GM19240 (cell line): ENCODE measurements around the gene PLK1.

Experiments
- DNase-seq: peaks from one replicate; pipeline ENCODE4 v3.0.0; 2011; ENCODE audit warnings: low spot score; ENCODE audit not compliant: insufficient read length

Gene PLK1

DNA sequence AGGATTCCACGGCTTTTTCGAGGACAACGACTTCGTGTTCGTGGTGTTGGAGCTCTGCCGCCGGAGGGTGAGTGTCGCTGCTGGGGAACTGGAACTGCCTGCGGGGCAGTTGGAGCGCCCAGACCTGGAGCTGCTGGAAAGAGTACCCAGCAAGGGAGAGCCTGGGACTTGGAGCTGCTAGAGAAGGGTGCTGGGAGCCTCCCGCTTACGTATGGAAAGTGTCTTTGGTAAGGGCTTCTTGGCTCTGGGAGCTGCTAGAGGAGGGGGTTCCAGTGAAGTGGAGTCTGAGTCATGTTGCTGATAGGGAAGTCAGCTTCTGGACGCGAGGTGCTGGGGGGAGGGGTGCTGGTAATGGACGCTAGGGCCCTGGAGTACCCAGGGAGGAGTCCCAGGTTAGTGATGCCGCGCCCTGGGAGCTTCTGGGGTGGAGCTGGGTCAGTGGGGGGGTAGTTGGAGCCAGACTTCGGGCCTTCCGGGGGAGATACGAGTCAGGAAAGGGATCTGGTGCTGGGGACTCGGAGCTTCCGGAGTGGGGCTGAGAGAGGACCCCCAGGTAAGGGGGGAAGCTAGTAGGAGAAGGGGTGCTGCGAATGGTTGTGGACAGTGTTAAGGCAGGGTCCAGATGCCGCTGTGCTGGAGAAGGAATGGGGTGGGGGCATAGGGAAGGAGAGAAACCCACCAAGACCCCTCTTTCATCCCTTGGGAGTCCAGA is 741 bp downstream of the PLK1 start:
- no peak for DNase-seq

DNA sequence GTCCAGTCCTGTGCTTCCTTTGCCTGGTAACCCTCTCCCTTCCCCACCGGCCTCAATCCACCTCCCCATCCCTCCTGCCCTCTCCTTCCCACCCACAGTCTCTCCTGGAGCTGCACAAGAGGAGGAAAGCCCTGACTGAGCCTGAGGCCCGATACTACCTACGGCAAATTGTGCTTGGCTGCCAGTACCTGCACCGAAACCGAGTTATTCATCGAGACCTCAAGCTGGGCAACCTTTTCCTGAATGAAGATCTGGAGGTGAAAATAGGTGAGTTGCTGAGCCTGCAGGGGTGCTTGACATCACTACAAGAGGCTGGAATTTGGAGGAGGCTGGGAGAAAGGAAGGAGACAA is 1.3 kb downstream of the PLK1 start:
- DNase-seq = no peak

DNA sequence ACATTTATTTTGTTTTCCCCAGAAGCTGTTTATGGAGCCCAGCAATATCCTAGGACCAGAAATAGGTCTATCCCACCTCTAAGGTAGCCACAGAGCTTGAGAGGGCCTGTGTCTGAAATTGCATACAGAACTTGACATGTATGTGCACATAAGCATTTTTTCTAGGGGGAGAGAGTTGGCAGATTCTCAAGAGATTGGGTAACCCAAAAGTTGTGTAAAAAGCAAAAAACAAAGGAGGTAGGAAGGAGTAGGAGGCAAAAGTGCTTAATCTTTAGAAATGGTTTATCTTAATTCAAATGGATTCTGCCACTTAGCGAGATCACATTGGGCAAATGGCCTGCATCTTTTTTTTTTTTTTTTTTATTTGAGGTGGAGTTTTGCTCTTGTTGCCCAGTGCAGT is 3.5 kb downstream of the PLK1 start:
- no peak for DNase-seq

DNA sequence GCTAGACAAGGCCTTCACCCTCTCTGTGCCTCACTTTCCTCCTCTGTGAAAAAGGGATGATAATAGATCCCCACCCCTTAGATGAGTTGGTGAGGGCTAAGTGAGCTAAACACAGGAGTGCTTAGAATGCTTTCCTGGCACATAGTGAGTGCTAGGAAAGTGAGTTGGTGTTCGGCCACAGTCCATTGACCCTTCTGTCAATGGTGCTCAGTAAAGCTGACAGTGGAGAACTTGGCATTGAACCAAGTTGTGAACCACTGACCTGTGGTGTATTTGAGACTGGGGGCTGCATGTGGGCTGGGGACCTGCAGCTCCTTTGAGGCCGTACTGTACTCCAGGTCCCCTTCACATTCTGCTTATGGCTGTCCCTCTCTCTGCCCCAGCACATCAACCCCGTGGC is 4.8 kb downstream of the PLK1 start:
- DNase-seq = no peak

DNA sequence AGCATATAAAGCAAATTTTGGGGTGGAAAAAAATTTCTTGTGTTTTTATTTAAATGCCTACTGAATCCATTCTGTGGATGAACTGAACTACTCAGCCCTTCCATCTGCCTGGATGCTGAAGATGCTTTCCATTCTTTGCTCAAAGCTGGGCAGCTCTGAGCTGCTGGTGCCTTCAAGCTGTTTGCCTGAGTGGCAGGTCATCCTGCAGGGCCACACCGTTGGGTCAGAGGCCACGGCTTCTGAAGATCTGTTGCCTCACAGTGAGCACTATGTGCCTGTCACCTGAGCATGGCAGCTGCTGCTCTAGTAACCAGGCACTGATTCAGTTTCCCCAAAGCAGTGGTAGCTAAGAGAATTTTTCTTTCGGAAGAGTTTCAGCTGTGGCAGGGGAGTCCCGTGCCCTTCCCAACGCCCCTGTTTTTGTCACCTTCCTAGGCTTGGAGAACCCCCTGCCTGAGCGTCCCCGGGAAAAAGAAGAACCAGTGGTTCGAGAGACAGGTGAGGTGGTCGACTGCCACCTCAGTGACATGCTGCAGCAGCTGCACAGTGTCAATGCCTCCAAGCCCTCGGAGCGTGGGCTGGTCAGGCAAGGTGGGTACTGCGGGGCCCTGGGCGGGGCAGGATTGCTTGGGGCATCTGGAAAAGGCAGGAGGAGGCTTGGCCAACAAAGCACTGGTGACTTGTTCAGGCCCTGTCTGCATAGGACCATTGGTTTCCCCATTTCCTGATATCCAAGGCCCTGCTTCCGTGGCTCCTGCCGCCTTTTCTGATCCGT is 8.5 kb downstream of the PLK1 start:
- no peak for DNase-seq

DNA sequence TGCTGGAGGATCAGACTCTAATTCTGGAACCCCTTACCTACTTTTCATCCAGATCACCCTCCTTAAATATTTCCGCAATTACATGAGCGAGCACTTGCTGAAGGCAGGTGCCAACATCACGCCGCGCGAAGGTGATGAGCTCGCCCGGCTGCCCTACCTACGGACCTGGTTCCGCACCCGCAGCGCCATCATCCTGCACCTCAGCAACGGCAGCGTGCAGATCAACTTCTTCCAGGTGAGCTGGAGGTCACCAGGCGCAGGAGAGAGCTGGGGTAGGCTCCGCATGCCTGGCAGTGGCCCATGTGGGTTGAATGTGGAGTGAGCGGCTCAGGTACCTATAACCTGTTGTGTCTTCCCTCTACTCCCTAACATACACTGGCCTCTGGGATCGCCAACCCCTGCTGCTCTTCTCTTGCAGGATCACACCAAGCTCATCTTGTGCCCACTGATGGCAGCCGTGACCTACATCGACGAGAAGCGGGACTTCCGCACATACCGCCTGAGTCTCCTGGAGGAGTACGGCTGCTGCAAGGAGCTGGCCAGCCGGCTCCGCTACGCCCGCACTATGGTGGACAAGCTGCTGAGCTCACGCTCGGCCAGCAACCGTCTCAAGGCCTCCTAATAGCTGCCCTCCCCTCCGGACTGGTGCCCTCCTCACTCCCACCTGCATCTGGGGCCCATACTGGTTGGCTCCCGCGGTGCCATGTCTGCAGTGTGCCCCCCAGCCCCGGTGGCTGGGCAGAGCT is 10.9 kb downstream of the PLK1 start:
- DNase-seq = no peak

DNA sequence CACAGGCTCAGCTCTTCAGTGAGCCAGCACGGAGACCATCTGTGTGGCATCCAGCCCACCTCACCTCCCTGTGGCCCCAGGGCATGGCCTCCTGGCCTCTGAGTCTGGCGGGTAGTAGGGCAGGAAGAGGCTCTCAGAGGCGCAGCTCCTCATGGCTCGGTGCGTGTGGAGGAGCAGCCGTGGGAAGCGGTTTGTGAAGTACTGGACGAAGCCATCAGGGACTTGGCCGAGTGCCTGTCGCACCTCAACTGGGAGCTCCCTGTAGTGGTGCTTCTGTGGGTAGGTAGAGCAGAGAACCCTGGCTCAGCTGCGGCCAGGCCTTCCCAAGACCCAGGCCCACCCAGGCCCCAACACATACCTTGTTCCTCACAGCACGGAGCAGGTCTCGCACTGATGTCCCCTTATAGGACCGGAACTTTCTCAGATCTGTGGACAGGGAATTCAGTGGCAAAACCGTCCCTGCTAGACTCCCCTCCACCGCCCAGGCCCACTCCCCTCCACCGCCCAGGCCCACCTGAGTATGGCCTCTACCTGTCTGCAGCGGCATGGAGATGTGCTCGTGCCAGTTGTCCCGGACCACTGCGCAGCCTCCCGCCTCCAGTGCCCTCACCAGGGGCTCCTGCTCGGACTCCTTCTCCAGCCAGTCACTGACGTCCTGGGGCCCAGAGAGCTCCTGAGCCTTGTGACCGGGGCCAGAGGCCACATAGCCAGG is 12.2 kb downstream of the PLK1 start:
- no peak for DNase-seq

DNA sequence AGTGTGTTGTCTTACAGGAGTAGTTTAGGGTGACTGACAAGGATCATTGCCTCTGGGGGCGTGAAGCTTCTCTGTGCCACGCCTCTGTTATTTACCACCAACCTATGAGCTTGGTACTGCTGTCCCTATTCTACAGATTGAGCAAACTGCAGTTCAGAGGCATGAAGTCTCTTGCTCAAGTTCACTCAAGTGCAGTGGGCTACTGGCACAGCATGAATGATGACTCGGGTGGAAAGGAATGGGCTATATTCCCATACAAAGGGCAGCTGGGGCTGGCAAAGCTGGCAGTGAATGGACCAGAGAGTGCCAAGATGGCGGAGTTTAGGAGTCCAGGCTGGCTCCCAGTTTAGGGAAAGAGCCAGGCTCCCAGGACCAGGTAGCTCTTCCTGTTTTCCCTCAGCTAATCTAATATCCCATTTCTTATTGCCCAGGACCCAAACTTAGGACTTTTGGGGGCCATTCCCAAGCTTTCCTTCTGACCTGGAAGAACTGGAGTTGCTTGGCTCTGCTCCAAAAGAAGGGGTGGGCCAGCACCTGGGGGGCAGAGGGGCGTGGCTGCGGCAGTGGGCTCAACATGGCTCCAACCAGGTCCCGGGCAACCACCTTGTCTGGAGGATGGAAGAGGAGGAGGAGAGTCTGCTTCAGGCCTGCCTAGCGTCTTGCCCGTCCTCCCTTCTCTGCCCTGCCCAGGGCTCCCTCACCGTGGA is 12.9 kb downstream of the PLK1 start:
- no peak for DNase-seq

DNA sequence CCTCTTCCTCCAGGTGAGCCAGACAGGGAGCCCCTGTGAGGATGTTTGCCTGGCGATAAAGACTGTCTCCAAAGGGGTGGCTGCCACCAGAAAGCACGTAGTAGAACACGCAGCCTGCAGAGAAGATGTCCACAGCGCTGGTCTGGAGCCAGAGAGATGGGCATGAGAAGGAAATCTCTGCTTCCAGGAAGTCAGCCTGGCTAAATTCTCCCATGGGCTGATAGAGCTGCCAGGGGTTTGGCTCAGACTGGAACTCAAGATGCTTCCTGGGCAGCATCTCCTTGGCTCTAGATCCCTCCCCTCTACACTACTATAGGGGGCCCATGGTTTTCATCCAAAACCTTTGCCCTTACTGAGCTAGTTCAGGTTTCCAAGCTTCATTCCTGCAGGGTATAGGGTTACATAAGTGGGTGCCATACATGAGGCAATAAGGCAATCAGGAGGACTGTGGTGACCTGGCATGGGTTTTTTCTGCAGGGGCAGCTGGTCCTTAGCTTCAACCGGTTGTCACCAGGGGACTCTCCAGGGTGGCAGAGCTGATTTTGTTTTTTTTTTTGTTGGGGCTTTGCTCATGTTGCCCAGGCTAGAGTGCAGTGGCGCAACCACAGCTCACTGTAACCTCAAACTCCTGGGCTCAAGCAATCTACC is 13.6 kb downstream of the PLK1 start:
- DNase-seq = no peak

DNA sequence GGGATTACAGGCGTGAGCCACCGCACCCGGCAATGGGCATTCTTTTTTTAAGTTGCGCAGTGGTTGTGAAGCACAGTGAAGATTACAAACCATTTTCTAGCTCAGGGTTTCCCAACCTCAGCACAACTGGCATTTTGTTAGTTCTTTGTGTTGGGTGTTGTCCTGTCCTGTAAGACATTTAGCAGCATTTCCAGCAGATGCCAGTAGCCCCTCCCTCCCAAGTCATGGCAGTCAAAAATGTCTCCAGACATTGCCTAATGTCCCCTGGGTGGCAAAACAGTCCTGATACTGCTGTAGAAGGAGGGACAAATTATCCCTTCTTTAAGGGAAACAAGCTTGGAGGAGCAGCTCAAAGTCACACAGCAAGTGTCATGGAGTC is 15.6 kb downstream of the PLK1 start:
- DNase-seq = no peak

DNA sequence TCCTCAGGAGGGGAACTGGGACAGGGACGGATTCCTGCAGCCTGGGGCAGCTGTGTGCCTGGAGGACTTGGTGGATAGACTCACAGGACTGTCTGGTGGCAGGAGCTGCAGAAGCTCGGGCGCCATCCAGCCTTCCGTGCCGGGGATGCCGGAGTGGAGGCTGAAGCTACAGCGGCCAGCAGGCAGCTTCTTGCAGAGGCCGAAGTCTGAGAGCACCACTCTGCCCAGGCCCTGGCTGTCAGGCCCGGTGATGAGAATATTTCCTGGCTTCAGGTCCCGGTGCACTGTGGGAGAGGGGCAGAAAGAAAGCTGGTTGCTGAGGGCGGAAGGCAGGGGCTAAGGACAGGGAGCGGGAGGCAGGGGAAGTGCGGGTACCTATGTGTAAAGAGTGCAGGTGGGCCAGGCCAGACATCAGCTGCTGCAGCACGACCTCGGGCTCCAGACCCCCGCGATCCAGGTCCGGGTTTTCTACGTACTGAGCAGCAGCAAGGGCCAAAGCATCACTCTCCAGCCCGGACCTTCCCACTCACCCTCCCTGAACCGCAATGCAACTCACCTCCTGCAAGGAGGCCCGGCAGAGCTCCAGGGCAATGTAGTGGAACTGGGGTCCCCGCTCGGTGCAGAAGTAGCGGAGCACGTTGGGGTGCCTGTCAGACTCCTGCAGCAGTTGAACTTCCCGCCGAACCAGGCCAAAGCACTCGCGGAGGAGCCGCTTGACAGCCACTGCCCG is 16.1 kb downstream of the PLK1 start:
- DNase-seq = no peak

DNA sequence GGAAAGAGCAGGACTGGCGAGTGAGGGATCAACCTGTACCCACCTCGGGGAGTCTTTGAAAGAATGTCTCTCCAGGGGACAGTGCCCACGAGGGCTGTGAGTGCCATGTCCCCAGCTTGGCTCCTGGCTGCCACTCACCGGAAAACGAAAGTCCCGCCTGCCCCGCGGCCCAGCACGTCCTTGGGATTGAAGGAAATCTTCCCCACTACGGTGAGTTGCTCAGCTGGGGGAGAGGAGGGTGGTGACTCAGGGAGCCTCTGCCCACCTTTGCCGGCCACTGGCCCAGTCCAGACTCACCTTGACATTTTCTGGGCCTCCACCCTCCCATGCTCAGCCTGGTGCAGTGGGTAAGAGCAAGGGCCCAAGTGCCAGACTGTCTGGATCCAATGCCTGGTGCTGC is 17.1 kb downstream of the PLK1 start:
- DNase-seq = no peak

DNA sequence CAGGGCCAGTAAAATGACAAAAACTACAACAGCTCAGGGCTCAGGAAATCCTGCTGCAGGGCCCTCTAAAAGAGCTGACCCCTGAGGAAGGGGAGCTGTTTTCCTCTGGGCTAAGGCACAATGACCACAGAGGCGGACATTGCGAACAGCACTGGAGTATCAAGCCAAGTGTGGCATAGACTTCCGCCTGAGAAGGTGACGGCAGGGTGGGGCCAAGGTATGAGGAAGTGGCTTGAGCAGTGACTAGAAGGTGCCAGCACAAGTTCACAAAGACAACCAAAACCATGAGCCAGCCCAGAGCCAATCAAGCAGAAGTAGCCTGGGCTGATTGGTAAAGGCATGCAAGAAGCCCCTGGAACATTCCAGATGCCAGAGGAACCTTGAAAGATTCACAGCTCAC is 20.4 kb downstream of the PLK1 start:
- DNase-seq = no peak

DNA sequence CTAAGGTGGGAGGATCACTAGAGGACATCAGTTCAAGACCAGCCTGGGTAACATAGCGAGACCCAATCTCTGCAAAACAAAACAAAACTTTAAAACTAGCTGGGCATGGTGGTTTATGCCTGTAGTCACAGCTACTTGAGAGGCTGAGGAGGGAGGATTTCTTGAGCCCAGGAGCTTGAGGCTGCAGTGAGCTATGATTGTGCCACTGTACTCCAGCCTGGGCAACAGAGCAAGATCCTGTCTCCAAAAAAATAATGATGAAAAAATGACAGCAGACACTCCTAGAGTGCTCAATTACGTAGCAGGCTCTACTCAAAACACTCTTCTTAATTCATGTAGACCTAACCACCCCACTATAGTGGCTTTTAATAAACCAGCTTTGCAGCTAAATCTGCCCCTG is 21.4 kb downstream of the PLK1 start:
- DNase-seq = no peak

DNA sequence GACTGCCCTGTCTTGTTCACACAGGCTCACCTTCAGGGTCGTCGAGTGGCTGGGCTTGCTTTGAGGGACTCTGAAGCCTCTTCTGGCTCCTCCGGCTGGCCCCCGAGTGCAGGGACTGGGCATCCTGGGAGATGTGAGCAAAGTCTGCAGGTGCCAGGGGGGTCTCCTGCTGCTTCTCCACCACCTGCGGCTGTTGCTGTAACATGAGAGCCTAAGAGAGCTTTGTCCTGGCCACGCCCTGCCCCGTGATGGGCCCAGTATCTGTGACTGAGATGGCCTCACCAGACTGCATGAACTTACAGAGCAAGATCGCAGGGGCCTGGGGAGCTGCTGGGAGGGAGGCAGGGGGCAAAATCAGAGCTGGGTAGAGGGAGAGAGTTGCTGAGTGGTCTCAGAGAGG is 21.8 kb downstream of the PLK1 start:
- no peak for DNase-seq

DNA sequence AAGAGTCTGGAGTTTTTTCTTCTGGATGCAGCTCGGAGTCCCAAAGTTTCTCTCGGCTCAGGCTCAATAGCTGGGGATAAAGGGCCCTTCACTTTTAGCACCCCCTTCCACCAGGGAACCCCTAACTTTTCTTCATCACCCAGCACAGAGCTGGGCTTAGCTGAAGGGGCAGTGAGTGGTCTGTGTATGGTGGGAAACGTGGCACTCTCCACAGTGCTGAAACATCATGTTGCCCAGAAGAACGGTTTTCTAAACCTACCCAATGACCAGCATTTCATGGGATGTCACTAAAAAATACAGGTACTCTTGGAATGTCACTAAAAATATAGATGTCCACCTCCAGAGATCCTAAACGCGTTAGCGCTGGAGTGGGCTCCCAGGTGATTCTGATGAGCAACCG is 22.4 kb downstream of the PLK1 start:
- no peak for DNase-seq

DNA sequence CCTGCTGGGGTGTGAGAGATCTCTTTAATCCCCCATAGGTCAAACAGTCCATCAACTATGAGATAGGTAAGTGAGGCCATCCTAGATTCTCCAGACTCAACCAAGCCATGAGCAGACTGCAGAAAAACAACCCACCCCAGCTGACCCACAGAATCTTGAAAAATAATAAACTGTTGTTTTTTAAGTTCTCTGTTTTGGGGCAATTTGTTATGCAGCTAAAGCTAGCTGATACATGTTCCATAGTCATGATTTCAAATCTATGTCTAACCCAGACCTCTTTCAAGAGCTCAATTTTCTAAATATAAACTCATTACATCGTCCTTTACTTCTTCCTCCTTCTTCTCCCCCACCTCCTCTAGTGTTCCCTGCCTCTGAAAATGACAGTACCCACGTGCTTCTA is 24.3 kb downstream of the PLK1 start:
- DNase-seq = no peak

DNA sequence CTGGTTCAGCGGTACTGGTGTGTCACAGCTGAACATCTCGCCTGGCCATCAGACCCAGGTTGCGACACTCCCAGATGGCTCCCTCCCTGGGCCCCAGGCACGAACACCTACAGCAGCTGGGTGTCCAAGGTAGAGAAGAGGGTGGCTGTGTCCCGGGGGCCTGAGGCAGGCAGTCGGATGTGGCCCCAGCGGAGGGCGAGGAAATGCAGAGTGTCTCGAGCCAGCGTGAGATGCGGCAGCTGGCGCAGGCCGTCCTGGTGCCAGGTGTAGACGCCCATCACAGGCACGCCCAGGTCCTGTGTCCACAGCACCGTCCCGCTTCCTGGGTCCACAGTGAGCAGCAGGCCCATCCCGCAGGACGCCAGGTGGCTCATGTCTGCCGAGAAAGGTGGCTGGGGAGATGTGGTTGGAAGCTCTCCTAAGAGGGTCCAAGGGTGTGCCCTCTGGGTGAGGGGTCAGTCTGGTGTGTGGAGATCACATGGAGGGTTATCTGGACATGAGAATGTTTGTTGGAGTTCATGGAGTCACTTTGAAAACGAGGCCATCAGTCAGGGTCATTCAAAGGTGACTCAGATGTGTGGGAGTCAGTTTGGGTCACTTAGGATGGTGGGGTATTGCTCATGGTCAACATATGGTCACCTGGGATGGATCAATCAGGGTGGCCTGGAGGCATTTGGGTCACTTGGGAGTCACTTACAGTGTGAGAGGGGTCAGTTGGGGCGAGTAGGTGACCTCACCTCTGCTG is 26.3 kb downstream of the PLK1 start:
- no peak for DNase-seq

DNA sequence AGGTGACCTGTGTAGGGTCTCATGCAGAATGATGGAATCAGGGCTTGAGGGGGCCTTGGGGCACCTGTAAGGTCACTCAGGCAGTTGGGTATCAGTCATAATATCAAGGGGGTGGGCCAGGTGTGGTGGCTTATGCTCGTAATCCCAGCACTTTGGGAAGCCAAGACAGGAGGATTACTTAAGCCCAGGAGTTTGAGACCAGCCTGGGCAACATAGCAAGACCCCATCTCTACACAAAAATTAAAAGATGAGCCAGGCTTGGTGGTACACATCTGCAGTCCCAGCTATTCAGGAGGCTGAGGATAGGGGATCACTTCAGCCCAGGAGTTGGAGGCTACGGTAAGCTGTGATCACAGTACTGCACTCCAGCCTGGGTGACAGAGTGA is 26.8 kb downstream of the PLK1 start:
- DNase-seq = no peak

DNA sequence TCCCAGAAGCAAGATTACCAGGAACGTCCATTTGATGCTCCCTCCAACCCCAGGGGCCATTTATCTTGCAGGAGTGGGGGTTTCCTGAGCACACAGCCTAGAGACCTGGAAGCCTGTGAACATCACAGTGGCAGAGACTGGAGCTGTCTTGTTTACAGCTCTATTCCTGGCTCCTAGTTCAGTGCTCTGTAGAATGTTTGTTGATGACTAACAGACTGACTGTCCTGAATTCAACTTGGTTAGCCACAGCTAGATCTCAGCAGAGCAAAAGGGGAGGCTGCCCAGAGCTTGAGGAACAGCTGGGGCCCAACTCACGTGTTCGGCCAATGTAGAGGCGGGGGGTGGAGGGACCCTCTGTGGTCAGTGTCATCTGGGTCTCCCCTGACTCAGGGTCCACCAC is 27.8 kb downstream of the PLK1 start:
- no peak for DNase-seq
